Activated T-cell treated with anti-CD3 and anti-CD28 coated beads, Interleukin-2, amount 50 U/mL, for 4 hours (primary cell): ENCODE measurements around the gene FJX1. TPM values are rescaled to one million over a fixed set of nuclear protein-coding genes. Genes with fewer than 3 reads are reported as not detected.

Source experiments
- ATAC-seq, 2 donors: fragments of 200-7000 bp; cut with Tn5 transposase; one replicate each; pipeline ENCODE4 v1.10.0; 2021
- DNase-seq: peaks from one replicate; pipeline ENCODE4 v3.0.0-alpha.2; 2020
- H3K27me3 Mint-ChIP-seq: one replicate; pipeline ENCODE4 v1.8.0; 2021; ENCODE audit warnings: low read depth, mixed read lengths
- H3K36me3 Mint-ChIP-seq: one replicate; pipeline ENCODE4 v1.8.0; 2022; ENCODE audit warnings: mixed read lengths; ENCODE audit not compliant: insufficient read depth
- H3K4me1 Mint-ChIP-seq: one replicate; pipeline ENCODE4 v1.8.0; 2021; ENCODE audit warnings: low read depth, mixed read lengths
- H3K4me3 Mint-ChIP-seq: one replicate; pipeline ENCODE4 v1.8.0; 2021; ENCODE audit warnings: mild to moderate bottlenecking, moderate library complexity, mixed read lengths
- H3K9me3 Mint-ChIP-seq: one replicate; pipeline ENCODE4 v1.8.0; 2021; ENCODE audit warnings: mixed read lengths
- total RNA-seq, 3 donors: library from RNA; stranded (reverse); gene quantifications; one replicate each; pipeline ENCODE4 v1.2.1, GENCODE V29; 2021

Gene FJX1
- total RNA-seq, 3 donors from 2014 or later: 1.5 to 2.7 (median 1.6) TPM

DNA sequence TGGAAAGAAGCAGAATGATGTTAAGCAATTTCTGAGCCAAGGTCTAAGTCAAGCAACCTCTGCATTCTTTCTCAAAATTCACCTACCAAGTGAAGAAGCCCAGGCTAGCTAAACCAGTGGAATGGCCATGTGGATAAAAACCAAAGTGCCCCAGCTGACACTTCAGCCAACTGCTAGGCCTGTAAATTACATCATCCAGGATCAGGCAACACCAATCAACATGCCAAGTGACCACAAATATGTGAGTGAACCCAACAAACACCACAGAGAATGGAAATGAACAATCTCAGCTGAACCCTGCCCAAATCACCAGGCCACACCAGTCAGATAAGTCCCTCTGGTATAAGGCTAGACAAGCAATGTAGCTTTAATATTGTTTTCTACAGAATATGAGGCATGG, 25.1 kb upstream of the FJX1 start:
- no peak for DNase-seq
- H3K27me3 Mint-ChIP-seq: peaks cover 31% of the 10 kb centered on the region
- no peak overlapping the region for H3K4me3 Mint-ChIP-seq
- H3K4me1 Mint-ChIP-seq: no peaks in the 10 kb centered on the region
- no peak for ATAC-seq
- no peaks in the 10 kb centered on the region for H3K36me3 Mint-ChIP-seq
- no peaks in the 10 kb centered on the region for H3K9me3 Mint-ChIP-seq

DNA sequence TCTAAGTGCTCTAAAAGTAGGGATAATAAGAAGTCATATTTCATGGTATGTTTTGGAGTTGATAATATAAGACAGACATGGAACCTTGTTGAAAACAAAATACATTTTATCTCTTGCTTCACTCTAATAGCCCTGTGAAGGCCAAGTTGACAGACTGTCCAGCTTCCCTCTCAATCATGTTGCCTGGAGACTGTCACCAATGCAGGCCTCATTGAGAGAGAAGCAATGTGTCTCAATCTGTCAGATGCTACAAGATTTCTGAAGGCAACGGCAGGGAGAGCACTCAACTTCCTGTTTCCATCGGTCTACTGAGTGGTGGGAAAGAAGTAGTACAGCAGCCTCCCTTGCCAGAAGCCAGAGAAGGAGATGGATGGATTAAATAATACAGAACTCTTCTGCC, 23.6 kb upstream of the FJX1 start:
- Mint-ChIP-seq H3K4me1 (no peaks in the 10 kb centered on the region), H3K27me3 (peaks cover 29% of the 10 kb centered on the region), H3K4me3 (no peak overlapping the region), H3K9me3 (no peaks in the 10 kb centered on the region), H3K36me3 (no peaks in the 10 kb centered on the region)
- DNase-seq: no peak
- ATAC-seq: no peak

DNA sequence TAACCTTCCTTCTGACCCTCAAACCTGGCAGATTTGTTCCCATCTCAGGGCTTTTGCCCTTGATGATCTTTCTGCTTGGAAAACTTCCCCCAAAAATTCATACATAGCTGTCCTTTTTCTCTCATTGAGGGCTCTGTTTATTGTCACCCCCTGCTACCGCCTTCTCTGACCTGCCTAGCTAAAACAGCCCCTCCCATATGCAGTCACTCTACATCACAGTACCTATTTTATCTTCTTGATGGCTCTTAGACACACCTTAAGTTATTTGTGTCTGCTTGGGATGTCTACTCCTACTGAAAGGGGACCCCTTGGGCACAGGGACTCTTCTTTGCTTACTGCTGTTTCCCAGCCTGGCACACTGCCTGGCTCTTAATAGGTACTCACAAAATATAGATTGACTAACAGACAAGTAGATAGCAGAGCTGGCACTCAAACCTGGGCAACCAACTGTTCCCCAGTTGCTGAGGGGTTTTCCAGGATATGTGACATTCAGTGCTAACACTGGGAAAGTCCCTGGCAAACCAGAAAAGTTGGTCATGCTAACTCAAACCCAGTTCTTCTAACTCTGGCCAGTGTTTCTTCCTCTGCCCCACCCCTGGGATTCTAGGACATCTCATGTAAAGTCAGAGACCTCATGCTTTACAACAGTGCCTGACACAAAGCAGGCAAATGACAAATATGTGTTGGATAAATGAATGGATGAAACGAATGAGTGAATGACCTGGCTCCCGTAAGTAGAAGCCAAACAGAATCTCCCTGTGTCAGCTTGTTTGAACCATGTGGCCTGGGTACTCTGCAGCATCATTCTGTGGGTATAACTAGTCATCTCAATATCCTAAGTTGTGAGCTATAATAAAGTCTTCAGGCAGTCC, 19.8 kb upstream of the FJX1 start:
- Mint-ChIP-seq H3K27me3 (peaks cover 39% of the 10 kb centered on the region), H3K4me1 (no peaks in the 10 kb centered on the region)
- no peak for DNase-seq

DNA sequence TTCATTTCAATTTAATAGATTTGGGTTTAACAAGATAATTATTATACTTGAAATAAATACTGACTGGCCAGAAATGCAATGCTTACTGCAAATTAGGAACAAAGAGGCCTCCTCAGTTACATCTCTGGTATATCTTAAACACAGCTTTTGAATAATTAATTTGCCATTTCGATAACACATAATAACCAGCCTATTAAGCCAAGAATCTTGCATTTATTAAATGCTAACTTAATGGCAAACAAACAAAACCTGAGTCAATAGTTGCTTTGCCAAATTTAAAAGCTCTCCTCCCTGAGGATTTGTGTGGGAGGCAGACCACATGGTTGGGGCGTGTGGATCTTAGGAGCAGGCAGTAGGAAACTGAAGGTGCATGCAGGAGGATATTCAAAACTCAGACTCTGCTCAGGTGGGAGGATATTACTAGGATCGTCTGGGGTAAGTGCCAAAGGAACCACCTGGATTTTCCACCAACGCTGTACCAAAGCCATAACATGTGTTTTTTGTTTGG, 17.9 kb upstream of the FJX1 start:
- DNase-seq: no peak
- peaks cover 42% of the 10 kb centered on the region for H3K27me3 Mint-ChIP-seq

More for the DNA sequence above, 19.8 kb upstream of the FJX1 start:
- H3K36me3 Mint-ChIP-seq: no peaks in the 10 kb centered on the region
- ATAC-seq: peak; percentile 41 to 76
- no peaks in the 10 kb centered on the region for H3K9me3 Mint-ChIP-seq
- no peak overlapping the region for H3K4me3 Mint-ChIP-seq

DNA sequence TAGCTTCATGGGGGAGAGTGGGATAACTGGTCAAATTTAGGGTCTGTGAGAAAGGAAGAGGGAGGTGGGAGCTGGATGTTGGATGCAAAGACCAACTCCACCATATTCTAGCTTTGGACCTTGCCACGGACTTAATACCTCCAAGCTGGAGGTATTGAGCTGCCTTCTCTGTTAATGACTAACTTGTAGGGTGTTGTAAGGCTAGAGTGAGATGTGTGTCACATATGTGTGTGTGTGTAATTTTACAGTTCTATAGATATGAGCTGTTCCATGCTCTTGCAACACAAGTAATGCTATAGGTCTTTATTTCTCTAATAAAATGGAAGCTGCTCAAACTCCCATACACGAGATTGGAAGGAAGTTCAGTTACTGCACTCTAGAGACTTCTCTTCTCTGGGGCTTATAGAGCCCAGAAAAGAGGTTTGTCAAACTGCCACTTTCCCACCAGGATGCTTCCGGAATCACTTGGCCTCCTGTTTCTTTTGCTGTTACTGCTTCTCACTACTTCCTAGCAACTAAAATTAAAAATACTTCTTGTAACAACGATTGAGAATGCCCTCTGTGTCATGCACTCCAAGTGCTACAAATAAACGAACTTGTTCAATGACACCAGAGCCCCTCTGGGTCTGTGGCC, 16.0 kb upstream of the FJX1 start:
- Mint-ChIP-seq H3K4me3 (no peak overlapping the region), H3K36me3 (no peaks in the 10 kb centered on the region), H3K9me3 (no peaks in the 10 kb centered on the region), H3K4me1 (no peaks in the 10 kb centered on the region), H3K27me3 (peaks cover 36% of the 10 kb centered on the region)
- DNase-seq (no peak), ATAC-seq (no peak)

More for the DNA sequence above, 17.9 kb upstream of the FJX1 start:
- no peak overlapping the region for H3K4me3 Mint-ChIP-seq
- no peaks in the 10 kb centered on the region for H3K4me1 Mint-ChIP-seq
- H3K9me3 Mint-ChIP-seq: no peaks in the 10 kb centered on the region
- no peaks in the 10 kb centered on the region for H3K36me3 Mint-ChIP-seq
- ATAC-seq: no peak

DNA sequence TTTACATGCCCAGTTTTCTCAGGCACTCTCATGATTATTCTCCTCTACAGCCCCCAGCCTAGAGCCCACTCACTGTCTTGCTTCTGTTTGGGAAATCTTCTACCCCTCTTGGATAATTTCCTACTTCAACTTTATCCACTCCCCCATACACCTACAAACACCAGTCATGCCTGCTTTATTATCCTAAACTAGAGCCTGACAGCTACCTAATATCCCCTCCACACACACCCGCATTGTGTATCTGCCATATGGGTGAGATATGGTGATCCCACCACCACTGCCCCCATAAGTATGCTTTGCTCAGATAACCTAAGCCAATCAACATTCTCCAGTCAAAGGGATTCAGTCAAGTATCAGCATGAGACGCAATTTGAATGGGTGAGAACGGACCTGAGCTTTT, 15.3 kb upstream of the FJX1 start:
- H3K4me1 Mint-ChIP-seq: no peaks in the 10 kb centered on the region
- ATAC-seq: no peak
- peaks cover 33% of the 10 kb centered on the region for H3K27me3 Mint-ChIP-seq
- DNase-seq: no peak
- no peaks in the 10 kb centered on the region for H3K36me3 Mint-ChIP-seq
- H3K9me3 Mint-ChIP-seq: no peaks in the 10 kb centered on the region
- no peak overlapping the region for H3K4me3 Mint-ChIP-seq

DNA sequence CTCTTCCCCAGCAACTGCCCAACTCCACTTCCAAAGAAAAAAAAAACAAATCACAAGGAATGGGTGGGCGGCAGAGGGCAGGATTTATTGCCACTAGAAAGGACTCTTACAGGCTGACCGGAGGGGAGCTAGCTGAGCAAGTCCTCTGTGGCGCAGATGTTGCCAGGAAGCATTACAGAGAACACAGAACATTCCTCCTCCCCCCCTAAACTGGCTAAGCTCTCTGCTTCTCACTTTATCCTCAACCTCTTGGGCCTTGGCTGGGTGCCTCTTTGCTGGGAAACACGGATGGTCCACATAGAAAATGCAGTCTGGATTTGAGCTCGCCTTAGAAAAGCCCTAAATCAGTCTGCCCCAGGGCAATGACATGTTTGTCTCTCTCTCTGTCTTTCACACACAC, 12.6 kb upstream of the FJX1 start:
- no peaks in the 10 kb centered on the region for H3K9me3 Mint-ChIP-seq
- no peaks in the 10 kb centered on the region for H3K4me1 Mint-ChIP-seq
- ATAC-seq: no peak
- H3K4me3 Mint-ChIP-seq: no peak overlapping the region
- DNase-seq: no peak
- peaks cover 23% of the 10 kb centered on the region for H3K27me3 Mint-ChIP-seq
- no peaks in the 10 kb centered on the region for H3K36me3 Mint-ChIP-seq

DNA sequence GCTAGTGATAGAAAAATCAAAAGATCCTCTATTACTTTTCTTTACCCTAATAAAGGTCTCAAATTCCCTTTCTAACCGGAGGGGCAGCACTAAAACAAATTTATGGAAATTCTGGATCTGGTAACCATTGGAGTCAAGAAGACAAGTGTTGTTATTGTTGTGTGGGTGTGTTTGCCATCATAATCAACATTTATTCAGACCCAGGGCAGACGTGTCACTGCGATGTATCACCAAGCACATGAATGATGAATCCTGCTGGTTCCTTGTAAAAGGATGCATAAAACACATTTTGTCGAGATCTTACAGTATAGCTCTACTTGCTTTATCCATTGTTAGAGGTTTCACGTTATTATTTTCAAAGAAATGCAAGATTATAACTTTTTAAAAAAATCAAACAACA, 12.1 kb upstream of the FJX1 start:
- ATAC-seq: no peak
- no peaks in the 10 kb centered on the region for H3K4me1 Mint-ChIP-seq

DNA sequence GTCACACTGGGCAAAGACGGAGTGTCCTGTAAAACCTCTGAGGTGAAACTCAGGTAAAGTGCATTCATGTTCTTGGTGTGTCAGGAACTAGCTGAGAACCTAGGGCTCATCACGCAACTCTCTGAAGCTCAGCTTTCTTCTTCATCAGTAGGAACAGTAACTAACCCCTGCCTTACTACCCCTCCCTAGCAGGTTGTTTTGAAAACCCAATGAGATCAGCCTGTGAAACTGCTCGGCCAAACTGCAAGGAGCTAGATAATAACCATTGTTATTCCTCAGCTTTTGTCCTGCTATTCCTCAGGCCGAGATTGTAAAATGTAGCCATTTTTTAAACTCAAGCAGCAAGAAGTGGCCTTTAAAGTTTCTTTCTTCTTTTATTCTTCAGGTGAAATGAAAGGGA, 9.8 kb upstream of the FJX1 start:
- Mint-ChIP-seq H3K4me3 (no peak overlapping the region), H3K27me3 (peaks cover 26% of the 10 kb centered on the region), H3K4me1 (no peaks in the 10 kb centered on the region), H3K36me3 (no peaks in the 10 kb centered on the region), H3K9me3 (no peaks in the 10 kb centered on the region)
- DNase-seq: no peak
- no peak for ATAC-seq

More for the DNA sequence above, 12.1 kb upstream of the FJX1 start:
- Mint-ChIP-seq H3K4me3 (no peak overlapping the region), H3K27me3 (peaks cover 23% of the 10 kb centered on the region), H3K36me3 (no peaks in the 10 kb centered on the region), H3K9me3 (no peaks in the 10 kb centered on the region)
- DNase-seq: no peak

DNA sequence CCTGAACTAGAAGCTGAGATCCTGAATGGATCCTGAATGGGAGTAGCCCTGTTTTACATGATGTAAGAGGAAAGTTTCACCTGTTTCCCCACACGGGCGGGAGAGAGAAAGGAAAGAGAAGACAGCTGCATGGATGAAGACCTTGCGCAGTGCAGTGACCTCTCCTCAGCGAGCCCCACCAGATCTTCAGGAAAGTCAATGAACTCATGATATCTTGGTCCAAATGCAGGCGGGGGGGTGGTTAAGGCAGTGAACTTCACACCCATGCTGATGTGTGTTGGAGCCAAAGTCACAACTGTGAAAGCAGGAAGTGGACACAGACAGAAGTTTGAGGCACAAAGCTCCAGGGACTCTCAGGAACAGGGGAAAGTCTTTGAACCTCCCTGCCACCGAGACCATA, 8.6 kb upstream of the FJX1 start:
- DNase-seq: no peak
- peaks cover 23% of the 10 kb centered on the region for H3K27me3 Mint-ChIP-seq
- no peaks in the 10 kb centered on the region for H3K36me3 Mint-ChIP-seq
- no peak for ATAC-seq
- H3K9me3 Mint-ChIP-seq: no peaks in the 10 kb centered on the region
- H3K4me3 Mint-ChIP-seq: no peak overlapping the region
- H3K4me1 Mint-ChIP-seq: no peaks in the 10 kb centered on the region

DNA sequence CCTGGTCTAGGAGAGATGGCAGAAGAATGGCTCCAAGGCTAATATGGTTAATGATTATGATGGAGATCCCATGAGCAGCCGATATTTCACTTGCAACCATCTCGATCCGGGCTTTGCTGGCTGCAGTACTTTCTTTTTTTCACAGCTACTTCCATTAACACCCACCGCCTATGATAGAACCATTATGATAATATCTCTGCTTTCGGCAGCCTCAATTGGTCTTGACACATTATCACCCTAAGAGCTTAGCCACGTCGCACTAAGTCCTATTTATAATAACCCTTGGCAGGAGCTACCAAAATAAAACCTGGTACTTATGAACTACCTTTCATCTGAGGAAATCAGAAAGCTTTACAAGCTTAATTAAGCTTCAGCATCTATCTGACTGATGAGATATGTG, 7.6 kb upstream of the FJX1 start:
- peaks cover 27% of the 10 kb centered on the region for H3K27me3 Mint-ChIP-seq
- H3K4me3 Mint-ChIP-seq: no peak overlapping the region
- no peaks in the 10 kb centered on the region for H3K36me3 Mint-ChIP-seq
- DNase-seq (no peak), ATAC-seq (no peak)
- no peaks in the 10 kb centered on the region for H3K4me1 Mint-ChIP-seq
- H3K9me3 Mint-ChIP-seq: no peaks in the 10 kb centered on the region

DNA sequence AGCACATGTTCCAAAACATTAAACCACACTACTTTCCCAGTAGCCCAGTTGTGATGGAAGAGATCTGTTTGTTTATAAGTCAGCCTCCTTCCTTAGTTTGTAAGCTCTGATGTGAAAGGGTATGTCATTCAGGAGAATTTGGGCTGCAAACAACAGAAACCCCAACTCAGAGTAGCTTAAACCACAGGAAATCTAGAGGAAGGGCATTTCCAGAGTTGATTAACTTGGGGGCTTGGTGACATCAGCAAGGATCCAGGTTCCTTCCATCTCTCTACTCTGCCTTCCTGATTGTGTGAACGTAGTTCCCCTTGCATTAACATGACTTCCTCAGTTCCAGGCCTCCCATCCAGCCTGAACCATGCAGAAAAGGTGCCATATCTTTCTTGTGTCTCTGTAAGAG, 6.5 kb upstream of the FJX1 start:
- Mint-ChIP-seq H3K36me3 (no peaks in the 10 kb centered on the region), H3K9me3 (no peaks in the 10 kb centered on the region), H3K27me3 (peaks cover 36% of the 10 kb centered on the region), H3K4me3 (no peak overlapping the region), H3K4me1 (no peaks in the 10 kb centered on the region)
- ATAC-seq (no peak), DNase-seq (no peak)

DNA sequence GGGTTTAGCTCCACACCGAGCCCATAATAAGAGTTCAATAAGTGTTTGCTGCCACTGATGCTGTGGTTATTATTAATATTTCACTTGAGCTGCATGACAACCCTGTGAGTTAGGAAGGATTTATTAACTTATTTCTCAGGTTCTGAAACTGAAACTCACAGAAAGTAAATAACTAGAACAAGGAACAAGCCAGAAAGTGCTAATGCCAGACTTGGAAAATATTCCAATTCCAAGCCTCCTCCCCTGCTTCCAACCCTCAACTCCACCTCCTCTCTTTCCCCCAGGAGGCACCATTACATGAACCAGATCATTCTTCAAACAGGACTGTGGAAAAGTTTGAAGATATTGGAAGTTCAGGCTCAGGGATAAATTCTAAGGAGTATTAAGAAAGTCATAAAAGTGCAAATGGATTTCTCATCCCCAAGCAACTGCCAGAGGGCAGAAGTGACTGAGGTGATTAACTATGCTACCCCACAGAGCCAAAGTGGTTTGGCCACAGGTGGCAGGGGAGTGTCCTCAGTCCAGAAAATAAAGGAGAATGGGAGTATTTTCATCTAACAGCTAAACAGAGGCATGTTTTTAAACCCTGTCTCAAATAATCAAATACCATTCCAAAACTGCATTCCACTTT, 3.2 kb upstream of the FJX1 start:
- H3K9me3 Mint-ChIP-seq: no peaks in the 10 kb centered on the region
- ATAC-seq: no peak
- H3K4me1 Mint-ChIP-seq: peaks cover 8% of the 10 kb centered on the region
- no peaks in the 10 kb centered on the region for H3K36me3 Mint-ChIP-seq
- peaks cover 44% of the 10 kb centered on the region for H3K27me3 Mint-ChIP-seq
- H3K4me3 Mint-ChIP-seq: no peak overlapping the region
- DNase-seq: no peak

DNA sequence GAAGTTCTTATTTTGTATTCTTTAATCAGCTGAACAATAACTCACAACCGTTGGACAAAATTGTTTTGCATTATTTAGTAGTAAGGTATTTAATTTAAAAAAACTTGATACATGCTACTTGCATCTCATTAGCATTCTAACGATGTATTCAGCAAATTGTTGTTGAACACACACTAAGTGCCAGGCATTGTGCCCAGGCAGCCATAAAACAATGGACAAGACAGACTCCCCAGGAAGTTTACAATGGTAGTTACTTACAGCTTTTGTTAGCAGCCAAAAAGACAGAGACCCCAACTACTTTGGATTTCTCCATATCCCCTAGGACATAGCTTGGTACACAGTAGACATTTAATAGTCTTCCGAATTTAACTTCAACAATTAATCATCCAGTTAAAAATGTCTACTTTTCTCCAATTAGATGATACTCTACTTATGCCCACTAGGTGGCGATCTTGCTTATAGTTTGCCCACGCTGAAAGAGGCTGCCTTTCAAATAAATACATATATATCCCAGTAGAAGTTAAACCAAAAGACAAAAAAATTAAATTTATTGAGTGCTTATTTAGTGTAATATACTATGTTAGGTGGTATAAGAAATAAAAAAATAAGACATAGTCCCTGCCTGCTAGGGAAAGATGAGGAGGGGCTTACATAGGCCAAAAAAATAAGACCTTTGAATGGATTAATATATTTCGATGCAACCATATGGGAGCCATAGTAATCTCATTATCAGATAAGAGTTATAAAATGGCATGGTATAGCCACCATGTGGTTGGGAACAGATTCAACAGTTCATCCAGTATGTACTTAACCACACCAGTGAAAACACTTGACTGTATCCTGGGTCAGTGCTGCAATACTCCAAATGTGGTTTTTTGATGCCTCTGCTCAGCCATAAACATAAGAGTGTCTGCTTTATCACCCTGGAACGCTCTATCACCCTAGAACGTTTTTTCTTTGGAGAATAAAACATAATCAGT, 2.0 kb upstream of the FJX1 start:
- peaks cover 54% of the 10 kb centered on the region for H3K27me3 Mint-ChIP-seq
- no peak overlapping the region for H3K4me3 Mint-ChIP-seq
- no peak for ATAC-seq
- no peak for DNase-seq
- H3K4me1 Mint-ChIP-seq: peaks cover 13% of the 10 kb centered on the region
- H3K9me3 Mint-ChIP-seq: no peaks in the 10 kb centered on the region
- H3K36me3 Mint-ChIP-seq: no peaks in the 10 kb centered on the region
